GM18867 (cell line): ENCODE measurements around the gene TMEM44.

ENCODE experiments used
- ATAC-seq: cut with Tn5 transposase; IDR thresholded peaks from one replicate; pipeline ENCODE4 v1.9.1; 2021; ENCODE audit warnings: mild to moderate bottlenecking, moderate library complexity; ENCODE audit not compliant: unreplicated experiment

Gene TMEM44, protein sequence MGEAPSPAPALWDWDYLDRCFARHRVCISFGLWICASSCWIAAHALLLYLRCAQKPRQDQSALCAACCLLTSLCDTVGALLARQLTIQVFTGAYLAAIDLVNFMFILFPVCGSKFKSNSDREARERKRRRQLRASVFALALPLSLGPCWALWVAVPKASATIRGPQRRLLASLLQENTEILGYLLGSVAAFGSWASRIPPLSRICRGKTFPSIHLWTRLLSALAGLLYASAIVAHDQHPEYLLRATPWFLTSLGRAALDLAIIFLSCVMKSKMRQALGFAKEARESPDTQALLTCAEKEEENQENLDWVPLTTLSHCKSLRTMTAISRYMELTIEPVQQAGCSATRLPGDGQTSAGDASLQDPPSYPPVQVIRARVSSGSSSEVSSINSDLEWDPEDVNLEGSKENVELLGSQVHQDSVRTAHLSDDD

DNA sequence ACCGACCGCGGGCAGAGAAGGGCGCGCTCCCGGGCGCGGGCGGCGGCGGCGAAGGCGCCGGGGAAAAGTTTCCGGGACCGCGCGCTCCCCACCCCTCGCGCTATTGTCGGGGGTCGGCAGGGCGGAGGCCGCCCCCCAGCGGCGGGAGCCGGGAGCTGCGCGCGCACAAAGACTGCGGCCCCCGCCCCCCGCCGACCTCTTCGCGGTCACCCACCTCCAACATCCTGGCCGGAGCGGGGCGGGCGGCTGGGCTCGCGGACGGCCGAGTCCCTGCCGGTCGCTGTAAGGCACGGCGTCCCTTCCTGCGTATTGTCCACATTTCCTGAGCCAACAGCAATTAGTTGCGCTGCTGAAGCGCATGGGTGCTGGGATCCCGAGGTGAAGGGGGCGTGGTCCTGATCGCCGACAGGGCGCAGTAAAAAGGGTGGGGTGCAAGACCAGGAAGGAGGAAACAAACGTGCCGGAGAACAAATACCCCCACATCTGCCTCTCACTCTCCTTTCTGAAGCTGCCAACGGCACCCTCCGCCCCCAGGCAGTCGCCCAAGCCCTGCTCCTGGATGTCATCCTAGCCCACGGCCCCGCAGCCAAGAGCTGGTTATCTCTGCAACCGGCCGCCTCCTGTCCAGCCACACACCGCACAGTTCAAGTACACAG lies at the start of gene TMEM44:
TMEM44 (minus strand) TSS at position 71 of the 656 bp plus-strand sequence. CDS start 204 bp downstream, outside the sequence.
- ATAC-seq = peak; percentile 87

DNA sequence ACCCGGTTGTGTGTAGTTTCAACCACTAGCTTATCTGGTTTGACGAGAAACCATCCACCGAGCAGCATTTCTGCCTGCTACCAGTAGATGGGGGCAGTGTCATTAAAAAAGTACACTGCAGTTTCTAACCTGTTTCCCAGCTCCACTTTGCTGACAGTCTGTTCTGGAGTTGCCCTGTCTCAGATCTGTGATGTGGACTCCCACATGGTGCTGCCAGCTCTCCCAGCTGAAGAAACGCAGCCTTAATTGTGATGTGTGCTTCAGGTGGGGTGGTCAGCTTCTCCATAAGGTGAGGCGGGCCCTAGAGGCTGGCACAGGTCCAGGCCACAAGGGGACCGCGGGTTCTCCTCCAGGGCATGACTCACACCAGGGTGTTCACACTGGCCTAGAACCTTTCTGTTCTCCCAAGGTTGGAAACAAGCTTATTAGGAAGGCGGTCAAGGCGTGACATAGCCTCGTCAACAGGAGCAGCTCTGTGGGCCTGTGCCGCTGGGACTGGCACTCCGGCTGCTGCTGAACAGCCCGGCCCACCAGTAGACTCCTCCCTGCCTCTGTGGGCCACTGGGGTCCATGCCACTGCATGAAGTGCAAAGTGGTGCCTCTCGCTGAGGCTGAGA lies 49.6 kb upstream of the TMEM44 start:
- ATAC-seq = peak; percentile 63

- no peak for ATAC-seq
Observed at GRCh38 chr3:194682189-194682693, 49.0 kb upstream of the TMEM44 start.

DNA sequence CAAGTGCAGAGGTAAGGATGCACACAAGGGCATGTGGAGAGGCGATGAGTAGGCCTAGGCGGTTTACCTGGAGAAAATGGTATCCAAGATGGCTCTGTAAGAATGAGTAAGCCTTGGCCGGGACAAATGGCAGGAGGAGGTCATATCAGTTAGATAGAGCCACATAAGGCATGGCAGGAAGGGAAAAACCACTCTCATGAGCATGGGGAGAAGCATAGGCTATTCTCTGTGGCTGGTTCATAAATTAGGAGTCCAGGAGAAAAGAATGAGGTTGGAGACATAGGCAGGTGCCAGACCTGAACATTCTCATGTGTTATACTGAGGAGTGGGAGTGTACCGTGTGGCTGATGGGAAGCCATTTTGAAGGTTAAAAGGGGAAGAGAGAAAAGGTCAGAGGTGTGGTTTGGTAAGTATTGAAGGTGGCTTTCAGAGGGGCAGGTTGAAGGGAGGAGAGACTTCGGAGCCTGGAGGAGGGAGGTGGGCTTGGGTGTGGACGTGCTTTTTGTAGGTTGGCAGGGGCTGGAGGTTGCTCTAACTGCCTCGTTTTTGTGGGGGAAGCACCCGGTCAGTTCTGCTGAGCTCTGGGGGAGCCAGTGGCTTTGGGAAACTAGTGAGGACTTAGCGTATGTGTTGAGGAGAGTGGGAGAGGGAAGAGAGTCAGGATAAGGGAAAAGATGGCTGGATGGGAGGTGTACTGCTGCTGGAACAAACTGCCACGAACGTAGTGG lies 47.8 kb upstream of the TMEM44 start:
- ATAC-seq = no peak

DNA sequence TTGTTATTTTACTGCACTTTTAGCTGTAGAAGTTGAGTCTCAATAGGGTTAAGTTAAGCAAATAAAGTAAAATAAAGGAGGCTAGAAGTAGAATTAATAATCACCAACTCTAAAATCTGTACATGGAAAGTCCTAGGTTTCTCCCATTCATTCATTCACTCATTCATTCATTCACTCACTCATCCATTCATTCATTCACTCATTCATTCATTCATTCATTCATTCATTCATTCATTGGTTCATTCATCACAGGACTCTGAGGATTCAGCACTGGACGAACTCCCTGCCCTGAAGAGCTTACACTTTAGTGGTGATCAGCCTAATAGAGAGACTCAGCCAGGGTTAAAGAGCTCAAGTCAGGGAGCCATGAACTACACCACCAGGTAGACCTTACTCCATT lies 43.3 kb upstream of the TMEM44 start:
- ATAC-seq = no peak

DNA sequence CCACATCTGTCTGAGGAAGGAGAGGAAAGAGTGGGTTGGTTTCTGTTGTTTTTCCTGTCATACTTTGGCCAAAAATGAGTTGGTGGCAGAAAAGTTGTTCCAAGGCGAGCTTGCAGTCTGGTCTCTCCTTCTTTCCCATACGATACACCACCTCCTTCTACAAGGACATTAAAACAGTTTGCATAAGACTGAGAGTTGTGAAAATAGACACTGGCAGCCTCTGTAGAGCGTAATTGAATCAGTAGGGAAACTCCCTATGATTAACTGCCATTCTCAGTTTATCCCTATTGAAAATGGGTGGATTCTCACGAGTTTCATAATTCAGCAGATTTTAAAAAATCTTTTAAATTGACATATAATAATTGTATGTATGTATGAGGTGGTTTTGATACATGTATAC lies 42.5 kb upstream of the TMEM44 start:
- no peak for ATAC-seq

DNA sequence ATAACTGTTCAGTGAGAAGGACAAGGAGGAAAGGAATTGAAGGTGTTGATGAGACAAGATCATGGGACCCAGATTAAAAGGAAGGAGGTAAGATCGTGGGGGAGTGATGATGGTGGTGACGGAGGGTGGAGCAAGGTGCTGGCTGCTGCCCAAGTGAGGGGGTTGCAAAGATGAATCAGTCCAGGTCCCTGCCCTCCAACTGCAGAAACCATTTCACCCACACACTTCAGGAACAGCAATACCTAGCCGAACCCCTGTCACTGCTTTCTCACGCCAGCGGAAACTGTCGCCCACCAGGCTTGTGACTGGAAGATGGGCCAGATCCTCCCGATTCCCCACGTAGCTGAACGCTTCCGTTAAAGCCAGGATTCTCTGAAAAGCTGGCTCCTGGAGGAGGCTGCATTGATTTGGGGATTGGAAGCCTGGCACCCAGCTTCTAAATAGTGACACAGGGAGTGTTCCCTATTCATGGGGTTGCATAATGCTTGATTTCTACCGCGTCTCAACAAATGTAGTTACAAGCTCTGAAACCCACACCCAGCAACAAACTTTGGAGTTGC lies 41.9 kb upstream of the TMEM44 start:
- ATAC-seq = no peak

GRCh38 chr3:194673761-194674160 lies 40.5 kb upstream of the TMEM44 start:
- no peak for ATAC-seq

DNA sequence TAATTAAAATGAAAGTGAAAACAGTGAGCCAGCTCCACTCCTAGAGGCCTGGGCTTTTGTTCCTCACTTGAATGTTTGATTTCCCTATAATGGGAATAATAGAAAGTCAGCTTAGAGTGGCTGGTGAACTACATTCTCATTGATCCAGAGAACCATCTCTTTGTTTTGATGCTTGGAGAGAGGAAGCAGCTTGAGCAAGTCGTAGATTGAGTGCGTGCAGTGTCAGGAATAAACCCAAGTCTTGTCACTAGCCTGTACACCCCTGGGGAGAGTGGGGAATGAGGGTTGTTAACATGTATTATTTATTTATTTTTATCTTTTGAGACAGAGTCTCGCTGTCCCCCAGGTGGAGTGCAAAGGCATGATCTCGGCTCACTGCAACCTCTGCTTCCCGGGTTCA lies 39.7 kb upstream of the TMEM44 start:
- ATAC-seq = no peak

DNA sequence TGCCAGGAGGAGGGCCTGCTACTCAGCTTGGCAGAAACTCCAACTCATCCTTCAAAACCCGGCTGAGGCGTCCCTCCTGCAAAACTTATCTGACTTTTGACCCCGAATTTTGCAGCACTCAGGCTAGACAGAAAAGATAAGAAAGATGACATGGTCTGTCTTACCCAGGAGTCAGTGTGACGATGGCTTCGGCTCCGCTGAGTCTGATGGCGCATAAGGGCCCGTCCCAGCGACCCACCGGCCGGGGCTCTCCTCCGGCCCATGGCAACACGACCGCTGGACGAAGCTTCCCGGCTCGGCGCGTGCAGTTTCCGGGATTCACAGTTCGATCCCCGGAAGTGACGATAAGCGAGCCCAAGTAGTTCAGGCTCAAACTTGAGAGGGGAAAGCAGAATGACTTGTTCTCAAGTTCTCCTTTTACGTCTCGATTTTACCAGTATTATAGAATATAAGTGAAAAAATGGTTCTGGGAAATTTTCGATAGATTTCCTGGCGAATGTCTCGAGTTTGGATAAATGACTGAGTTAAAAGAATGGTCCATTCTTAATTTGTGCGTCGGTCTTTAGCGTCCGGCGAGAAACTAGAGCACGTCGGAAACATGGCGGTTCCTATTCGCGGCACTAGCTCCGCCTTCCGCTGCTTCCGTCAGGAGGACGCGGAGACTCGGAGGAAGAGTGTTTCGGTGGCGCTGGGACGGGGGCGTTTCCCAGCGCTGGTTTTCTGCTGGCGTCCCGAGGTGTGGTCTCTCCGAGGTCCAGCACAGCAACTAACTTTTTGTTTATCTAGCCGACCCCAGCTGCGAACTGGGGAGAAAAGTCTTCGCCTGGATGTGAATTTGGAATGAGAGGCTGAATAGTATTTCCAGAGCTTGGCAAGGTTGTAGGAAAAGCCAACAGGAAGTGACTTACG lies 38.9 kb upstream of the TMEM44 start, which contains the start of gene LSG1:
LSG1 (minus strand) TSS at position 292 of the 909 bp plus-strand sequence; CDS start at position 263, 29 bp downstream.
- ATAC-seq = peak; percentile 83

GRCh38 chr3:194671511-194671899 lies 38.3 kb upstream of the TMEM44 start:
- peak; percentile 28 for ATAC-seq

- ATAC-seq = no peak
Observed at GRCh38 chr3:194667363-194667762, 34.1 kb upstream of the TMEM44 start.

- ATAC-seq = no peak
Observed at GRCh38 chr3:194664857-194665256, 31.6 kb upstream of the TMEM44 start.

GRCh38 chr3:194661946-194662345 lies 28.7 kb upstream of the TMEM44 start:
- no peak for ATAC-seq

DNA sequence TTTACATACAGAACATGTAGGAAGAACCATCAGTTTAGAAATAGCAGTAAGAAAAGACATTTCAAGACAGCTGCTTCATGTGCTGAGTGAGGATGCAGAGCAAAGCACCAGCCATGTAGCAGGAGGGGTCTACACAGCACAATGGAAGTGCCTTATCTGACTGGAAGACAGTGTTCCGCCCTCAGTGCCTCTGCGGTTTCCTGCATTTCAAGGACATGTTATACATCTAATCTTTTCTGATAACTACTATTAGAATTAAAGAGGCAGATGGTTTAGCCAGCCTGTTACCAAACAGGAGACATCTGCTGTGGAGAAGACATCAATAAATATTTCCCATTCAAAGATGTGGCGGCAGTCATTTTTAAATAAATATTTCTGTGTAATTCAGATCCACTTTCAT lies 28.2 kb upstream of the TMEM44 start:
- ATAC-seq = no peak

GRCh38 chr3:194659778-194660177 lies 26.6 kb upstream of the TMEM44 start:
- ATAC-seq = no peak

GRCh38 chr3:194658477-194659242 lies 25.4 kb upstream of the TMEM44 start:
- ATAC-seq = no peak

DNA sequence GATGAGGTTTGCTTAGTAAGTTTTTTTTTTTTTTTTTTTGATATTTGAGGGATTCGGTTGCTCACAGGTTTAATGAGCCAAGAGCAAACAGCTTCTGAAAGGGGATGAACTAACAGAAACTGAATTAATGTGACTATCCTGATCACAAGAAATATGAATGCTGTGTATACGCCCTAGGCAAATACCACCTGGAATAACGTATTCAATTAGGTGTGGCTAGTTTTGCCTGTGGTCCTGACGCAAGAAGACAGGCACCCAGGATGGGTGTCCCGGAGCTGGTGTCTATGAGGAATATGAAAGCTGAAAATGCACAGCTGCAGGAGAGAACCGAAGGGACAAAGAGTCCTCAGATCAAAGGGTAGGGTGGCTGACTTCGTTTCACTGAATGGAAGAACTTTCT lies 24.2 kb upstream of the TMEM44 start:
- ATAC-seq = no peak

GRCh38 chr3:194654443-194654842 lies 21.2 kb upstream of the TMEM44 start:
- peak; percentile 85 for ATAC-seq
